Stimulated activated CD4-positive, alpha-beta T cell treated with anti-CD3 and anti-CD28 coated beads, Interleukin-2, amount 100 ng/mL, for 48 hours (primary cell): ENCODE measurements around the gene CCDC174.

Source experiments
- DNase-seq, 2 donors: peaks; one replicate each; pipeline ENCODE4 v3.0.0-alpha.2; 2020

Gene CCDC174

DNA sequence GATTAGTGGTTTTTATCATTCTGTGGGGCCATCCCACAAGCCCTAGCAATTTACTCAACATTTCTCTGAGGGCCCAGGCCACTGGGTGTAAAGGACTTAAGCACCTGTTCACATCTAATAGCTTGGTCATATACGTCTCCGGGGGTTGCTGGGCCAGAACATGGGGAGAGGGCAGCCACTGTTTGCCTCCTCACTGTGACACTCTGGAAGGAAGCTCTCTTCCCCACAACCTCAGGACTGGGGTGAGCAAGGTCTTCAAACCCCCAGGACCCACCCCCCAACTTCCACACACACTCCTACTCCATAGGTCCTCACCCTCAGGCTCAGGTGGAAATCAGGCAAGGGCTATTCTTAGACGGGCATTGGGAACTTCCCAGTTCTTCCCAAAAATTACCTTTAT is 52.2 kb downstream of the CCDC174 start:
- no peak for DNase-seq

DNA sequence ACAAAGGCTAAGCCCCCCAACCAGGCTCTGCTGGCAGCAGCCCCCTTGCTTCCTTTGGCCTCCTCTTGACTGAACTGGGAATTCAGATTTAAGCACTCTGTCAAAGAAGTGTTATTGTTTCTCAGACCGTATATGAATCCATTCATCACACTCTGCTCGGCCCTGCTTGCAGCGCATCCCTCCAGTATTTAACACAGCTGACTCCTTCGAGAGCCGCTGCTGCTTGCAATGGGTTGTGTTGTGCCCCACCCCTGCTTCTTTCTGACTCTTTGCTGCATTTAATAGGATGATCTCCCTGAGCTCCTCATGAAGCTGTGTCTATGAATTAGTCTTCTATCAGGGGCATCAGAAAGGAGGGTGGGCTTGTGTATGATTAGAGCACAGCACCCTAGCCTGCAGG is 54.5 kb downstream of the CCDC174 start:
- no peak for DNase-seq

DNA sequence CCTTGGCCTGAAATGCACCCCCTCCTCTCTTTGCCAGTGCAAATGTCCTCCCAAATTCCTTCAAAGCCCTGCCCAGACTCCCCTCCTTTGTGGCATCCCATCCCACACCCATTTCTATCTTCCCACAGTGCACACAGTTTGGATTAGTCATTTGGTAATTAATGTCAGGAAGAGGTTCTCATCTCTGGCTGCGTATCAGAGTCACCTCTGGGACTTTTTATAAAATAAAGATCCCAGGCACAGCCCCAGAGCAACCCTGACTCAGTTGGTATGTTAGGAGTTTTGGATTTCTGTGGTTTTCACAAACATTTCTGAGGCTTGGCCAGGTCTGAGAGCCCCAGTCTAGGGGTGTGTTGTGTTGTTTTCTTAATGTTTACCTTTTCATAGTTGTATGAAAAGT is 65.0 kb downstream of the CCDC174 start:
- no peak for DNase-seq

DNA sequence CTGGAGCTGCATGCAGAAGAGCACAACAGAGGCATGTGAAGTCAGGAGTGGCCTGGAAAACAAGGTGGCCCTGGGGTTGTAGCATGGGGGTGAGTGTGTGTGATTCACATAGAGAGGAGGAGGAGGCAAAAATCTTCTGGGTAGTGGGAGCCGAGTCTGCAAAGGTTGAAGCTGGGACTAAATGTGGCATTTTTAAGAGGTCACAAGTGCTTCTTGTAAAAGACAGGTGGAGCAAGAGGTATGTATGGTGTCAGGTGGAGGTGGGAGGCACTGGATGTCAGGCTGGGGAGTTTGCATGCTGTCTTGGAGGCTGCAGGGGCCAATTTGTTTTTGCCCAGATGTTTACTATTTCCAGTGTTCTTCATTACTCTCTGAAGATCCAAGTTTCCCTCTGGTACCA is 65.7 kb downstream of the CCDC174 start:
- DNase-seq: no peak

DNA sequence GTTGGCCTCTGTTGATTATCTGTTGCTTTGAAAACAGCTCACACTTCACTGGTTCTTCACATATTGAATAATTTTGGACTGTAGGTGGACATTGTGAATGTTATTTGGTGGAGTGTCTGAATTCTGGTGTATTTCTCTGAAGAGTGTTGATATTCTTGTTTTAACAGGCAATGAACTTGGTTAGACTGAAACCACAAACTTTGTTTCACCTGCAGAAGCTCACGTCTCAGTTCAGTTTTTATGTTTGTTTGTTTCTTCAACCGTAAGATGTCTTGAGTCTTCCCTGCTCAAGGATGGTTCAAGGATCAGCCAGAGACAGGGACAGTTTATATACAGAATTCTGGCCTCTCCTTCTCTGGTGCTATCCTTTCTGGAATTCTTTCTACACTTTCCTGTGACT is 67.0 kb downstream of the CCDC174 start:
- no peak for DNase-seq

DNA sequence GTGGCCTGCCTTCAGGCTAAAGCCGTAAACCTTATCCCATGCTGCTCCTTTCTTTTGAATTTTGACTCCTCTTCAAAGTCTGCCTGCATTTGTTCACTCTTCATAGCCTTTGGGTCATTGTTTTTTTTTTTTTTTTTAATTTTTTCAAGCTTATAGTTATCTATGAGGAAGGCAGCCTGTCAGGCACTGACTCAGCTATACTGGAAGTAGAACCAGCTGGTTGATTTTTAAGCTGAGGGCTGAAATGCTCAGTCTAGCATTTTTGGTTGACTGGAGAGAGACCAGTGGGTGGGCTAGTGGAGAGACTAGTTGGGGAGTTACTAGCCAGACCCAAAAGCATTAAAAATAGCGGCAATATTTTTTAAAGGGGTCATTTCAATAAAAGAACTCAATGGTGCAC is 67.4 kb downstream of the CCDC174 start:
- no peak for DNase-seq

DNA sequence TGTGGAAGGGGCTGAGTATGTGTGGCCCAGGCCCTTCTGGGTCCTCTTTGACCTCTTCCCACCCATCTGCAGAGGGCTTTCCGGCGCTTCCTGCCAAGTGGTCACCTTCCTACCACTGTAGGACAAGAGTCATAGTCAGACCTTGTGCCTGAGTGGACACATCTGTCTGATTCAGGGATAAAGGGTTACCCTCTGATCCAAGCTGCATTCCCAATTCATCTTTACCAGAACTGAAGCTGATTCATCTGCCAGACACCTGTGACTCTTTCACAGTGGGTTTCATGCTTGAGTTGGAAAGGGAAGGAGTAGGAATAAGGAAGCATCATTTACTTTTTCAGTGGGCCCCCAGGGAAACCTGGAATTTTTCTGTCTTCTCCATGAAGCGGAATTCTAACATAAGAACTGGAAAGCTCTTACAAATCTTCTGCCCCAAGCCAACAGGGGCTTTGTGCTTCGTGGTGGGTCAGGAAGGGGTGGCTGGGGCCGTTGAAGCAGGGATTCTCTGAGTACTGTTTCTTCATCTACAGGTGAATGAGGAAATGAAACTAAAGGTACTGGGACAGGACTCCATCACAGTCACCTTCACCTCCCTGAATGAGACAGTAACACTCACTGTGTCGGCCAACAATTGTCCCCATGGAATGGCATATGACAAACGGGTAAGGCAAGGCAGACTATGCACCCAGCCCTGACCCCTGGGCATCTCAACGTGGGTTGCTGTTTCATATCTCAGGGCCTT is 69.7 kb downstream of the CCDC174 start:
- DNase-seq: no peak
